Psoas muscle (tissue), 8 donors: ENCODE measurements around the gene ABCA3. TPM values are rescaled to one million over a fixed set of nuclear protein-coding genes. Genes with fewer than 3 reads are reported as not detected.

Source experiments
- ATAC-seq, 4 donors: fragments of 200-7000 bp; cut with Tn5 transposase; one replicate each; pipeline ENCODE4 v1.9.1; 2020; ENCODE audit warnings: moderate library complexity in 3 of 4, mild to moderate bottlenecking in 2 of 4
- DNase-seq, 2 donors: peaks; one replicate each; pipeline ENCODE4 v3.0.0-alpha.2; 2020
- H3K27ac ChIP-seq: fragments of 200-600 bp; one replicate; pipeline ENCODE4 v1.8.0; 2022
- H3K27me3 ChIP-seq, 3 donors: fragments of 200-600 bp in 1 of 3; one replicate each; pipeline versions ENCODE4 v1.6.1 to v1.8.0; 2013 to 2022; ENCODE audit warnings: low read length in 2 of 3, mild to moderate bottlenecking in 2 of 3, moderate library complexity in 1 of 3; ENCODE audit not compliant: insufficient read depth in 3 of 3
- H3K36me3 ChIP-seq, 2 donors: fragments of 200-600 bp in 1 of 2; one replicate each; pipeline versions ENCODE4 v1.6.1 to v1.8.0; 2013 to 2022; ENCODE audit warnings: low read depth in 1 of 2, mild to moderate bottlenecking in 1 of 2, moderate library complexity in 1 of 2; ENCODE audit not compliant: insufficient read depth in 1 of 2
- H3K4me1 ChIP-seq: fragments of 200-600 bp; one replicate; pipeline ENCODE4 v1.8.0; 2022
- H3K4me3 ChIP-seq: fragments of 200-600 bp; one replicate; pipeline ENCODE4 v1.8.0; 2022; ENCODE audit warnings: mild to moderate bottlenecking
- H3K9me3 ChIP-seq: fragments of 200-600 bp; one replicate; pipeline ENCODE4 v1.8.0; 2022
- WGBS, 3 donors: extraction: QIAGEN DNeasy Blood & Tissue Kit; methylation state at CpG; one replicate each; pipeline versions ENCODE4 v1.1.6 to v1.1.7; 2013; 5-methylcytosine and 5-hydroxymethylcytosine counted together
- intact Hi-C, 2 donors: fragments of 100-400 bp; cut with DNase I; formaldehyde crosslinking; loops; one replicate each; pipeline versions ENCODE4 v1.11.0 to v1.14.2; 2022
- polyA plus RNA-seq, 3 donors: library from polyadenylated mRNA; stranded (reverse); fragments of 200-250 nt; gene quantifications; one replicate each; pipeline ENCODE4 v1.2.3, GENCODE V29; 2013
- total RNA-seq, 4 donors: library from RNA; stranded (reverse); fragmentation: NEBNext Ultra II Directional in 2 of 4; extraction: Animal tissue kit (Norgen Biotek cat#: 25700) in 2 of 4; gene quantifications; one replicate each; pipeline versions ENCODE4 v1.2.1 to v1.2.4, GENCODE V29; 2021 to 2023
- TF ChIP-seq, protein P1 (sequence below): fragments of 200-600 bp; IDR thresholded peaks from one replicate; pipeline ENCODE4 v1.8.0; 2022; ENCODE audit warnings: antibody characterized with exemption
- donor health status: healthy with polysubstance abuse.
- donor health status: DM: no; HTN: no; CAD: no; lungs with moderate emphysema.
- donor health status: Bipolar disorder and iron deficiency.
- donor health status: healthy.
- donor health status: DM: yes; HTN: yes; CAD: no.
- donor health status: DM: no; HTN: no; CAD: no.
- donor health status: DM: no; HTN: no; CAD: no.
- donor health status: DM: yes; HTN: yes; CAD: no.

Gene ABCA3
- total and polyA plus RNA-seq, 7 donors: 2.2 to 9.4 (median 8.6) TPM

DNA sequence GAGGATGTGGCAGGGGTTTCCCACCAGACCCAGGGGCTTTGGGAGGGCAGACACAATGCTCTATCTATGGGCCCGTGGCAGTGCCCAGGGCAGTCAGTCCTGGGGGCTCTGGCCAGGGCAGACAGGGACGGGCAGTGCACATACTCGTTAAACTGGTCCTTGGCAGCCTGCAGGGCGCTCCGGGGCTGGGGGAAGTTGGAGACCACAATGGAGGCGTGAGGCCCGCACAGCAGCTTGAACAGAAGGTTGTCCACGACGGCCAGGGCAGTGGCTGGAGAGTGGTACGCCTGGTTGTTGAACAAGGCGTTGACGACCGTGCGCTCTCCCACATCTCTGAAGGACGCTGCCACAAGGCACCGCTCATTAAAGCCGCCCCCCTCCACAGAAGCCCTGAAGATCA lies 54.0 kb downstream of the ABCA3 start:
- no peaks in the 10 kb centered on the region for H3K9me3 ChIP-seq
- 90 to 93% (median 91%) methylated on average over 17 of the region's 17 CpGs for WGBS, 3 donors
- intact Hi-C loops: loop anchor here in 1 of 2 donors (10.0 kb wide), 1 partner anchor 128 kb away; no protein-coding TSS in a partner anchor
- DNase-seq (no peak), ATAC-seq (no peak)
- no peak overlapping the region for H3K4me3 ChIP-seq
- H3K27me3 ChIP-seq: no peaks in the 10 kb centered on the region
- no peaks in the 10 kb centered on the region for H3K4me1 ChIP-seq
- peaks cover 0 to 36% of the 10 kb centered on the region in 2 donors for H3K36me3 ChIP-seq
- TF ChIP-seq, protein P1, sequence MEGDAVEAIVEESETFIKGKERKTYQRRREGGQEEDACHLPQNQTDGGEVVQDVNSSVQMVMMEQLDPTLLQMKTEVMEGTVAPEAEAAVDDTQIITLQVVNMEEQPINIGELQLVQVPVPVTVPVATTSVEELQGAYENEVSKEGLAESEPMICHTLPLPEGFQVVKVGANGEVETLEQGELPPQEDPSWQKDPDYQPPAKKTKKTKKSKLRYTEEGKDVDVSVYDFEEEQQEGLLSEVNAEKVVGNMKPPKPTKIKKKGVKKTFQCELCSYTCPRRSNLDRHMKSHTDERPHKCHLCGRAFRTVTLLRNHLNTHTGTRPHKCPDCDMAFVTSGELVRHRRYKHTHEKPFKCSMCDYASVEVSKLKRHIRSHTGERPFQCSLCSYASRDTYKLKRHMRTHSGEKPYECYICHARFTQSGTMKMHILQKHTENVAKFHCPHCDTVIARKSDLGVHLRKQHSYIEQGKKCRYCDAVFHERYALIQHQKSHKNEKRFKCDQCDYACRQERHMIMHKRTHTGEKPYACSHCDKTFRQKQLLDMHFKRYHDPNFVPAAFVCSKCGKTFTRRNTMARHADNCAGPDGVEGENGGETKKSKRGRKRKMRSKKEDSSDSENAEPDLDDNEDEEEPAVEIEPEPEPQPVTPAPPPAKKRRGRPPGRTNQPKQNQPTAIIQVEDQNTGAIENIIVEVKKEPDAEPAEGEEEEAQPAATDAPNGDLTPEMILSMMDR: no peak
- no peak overlapping the region for H3K27ac ChIP-seq

GRCh38 chr16:2285731-2286191 lies 54.8 kb downstream of the ABCA3 start:
- Histone ChIP-seq H3K4me3 (no peak overlapping the region), H3K36me3 (peaks cover 0 to 33% of the 10 kb centered on the region in 2 donors), H3K27me3 (no peaks in the 10 kb centered on the region), H3K4me1 (no peaks in the 10 kb centered on the region), H3K9me3 (no peaks in the 10 kb centered on the region), H3K27ac (no peak overlapping the region)
- TF ChIP-seq, protein P1: no peak
- WGBS, 3 donors: 85 to 87% (median 87%) methylated on average over 13 of the region's 13 CpGs
- intact Hi-C loops: loop anchor here in 1 of 2 donors (10.0 kb wide), 1 partner anchor 129 kb away; no protein-coding TSS in a partner anchor
- ATAC-seq (no peak), DNase-seq (no peak)

DNA sequence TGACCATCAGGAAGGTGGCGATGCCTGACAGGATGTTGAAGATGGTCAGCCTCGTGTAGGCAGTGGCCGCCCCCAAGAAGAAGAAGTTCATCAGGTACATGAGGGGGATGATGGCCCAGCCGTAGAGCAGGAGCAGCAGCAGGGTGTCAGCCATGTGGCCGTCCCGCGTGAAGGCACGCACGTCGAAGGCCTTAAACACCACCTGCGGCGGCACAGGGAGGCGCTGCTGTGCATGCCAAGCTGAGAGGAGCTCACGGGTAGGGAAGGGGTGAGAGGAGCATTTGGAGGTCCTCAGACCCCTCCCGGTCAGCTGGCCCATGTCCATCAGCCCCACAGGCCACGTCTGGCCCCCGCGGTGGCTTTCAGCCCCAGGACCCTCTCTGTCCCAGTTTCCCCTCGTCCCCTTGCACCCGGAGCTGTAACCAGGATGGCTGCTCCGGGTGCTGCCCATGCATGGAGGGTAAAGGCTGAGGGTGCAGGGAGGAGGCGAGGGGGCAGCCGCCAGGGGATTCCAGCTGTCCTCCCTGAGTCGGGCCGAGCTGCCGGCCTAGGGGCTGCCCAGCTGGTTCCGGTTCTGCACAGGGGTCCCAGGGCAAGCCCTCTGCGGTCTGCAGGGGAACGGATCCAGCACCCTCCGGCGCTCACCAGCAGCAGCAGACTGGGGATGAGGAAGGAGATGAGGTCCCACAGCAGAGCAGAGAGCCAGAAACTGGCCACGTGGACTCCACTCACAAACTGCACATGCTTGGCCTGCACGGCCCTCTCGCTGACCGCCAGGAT lies 55.5 kb downstream of the ABCA3 start:
- intact Hi-C loops: loop anchor here in 1 of 2 donors (10.0 kb wide), 1 partner anchor 130 kb away; no protein-coding TSS in a partner anchor
- H3K4me3 ChIP-seq: no peak overlapping the region
- H3K27ac ChIP-seq: no peak overlapping the region
- DNase-seq: no peak
- no peaks in the 10 kb centered on the region for H3K9me3 ChIP-seq
- no peak for ATAC-seq
- TF ChIP-seq, protein P1: no peak
- H3K36me3 ChIP-seq: peaks cover 0 to 35% of the 10 kb centered on the region in 2 donors
- H3K27me3 ChIP-seq: no peaks in the 10 kb centered on the region
- no peaks in the 10 kb centered on the region for H3K4me1 ChIP-seq
- WGBS, 3 donors: 87 to 88% (median 87%) methylated on average over 30 to 35 of the region's 35 CpGs

DNA sequence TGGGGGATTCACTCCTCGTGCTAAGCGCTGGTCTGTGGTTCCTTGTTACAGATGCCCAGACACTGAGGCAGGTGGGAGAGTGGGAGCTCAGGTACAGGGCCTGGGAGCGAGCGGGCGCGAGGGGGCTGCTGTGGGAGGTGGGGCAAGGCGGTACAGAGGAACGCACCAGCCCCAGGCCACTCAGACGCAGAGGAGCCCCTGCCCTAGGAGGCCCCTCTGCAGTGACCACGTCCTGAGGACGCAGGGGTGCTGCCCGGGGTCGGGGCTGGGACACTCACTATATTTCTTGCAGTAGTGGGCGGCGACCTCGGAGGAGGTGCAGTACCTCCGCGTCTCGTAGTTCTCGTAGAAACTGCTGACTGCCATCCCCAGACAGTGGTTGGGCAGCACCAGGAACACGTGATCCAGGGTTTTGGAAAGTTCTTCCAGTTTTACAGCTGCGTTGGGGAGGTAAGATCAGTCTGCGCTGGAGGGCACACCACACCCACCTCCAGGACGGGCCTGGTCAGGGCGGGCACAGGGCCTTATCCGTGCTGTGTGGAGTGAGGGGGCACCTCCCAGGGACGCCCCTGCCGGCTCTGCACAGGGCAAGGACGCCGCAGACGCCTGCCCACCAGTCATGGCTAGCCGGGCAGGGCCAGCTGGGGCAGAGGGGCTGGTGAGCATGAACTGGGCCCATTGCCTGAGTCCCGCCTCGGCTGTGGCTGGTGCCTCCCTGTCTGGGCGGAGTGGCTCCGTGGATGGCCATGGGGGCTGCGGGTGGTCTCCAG lies 56.3 kb downstream of the ABCA3 start:
- Histone ChIP-seq H3K4me3 (no peak overlapping the region), H3K27me3 (no peaks in the 10 kb centered on the region), H3K27ac (no peak overlapping the region), H3K36me3 (peaks cover 0 to 41% of the 10 kb centered on the region in 2 donors), H3K9me3 (no peaks in the 10 kb centered on the region), H3K4me1 (no peaks in the 10 kb centered on the region)
- intact Hi-C loops: loop anchor here in 1 of 2 donors (10.0 kb wide), 1 partner anchor 131 kb away; no protein-coding TSS in a partner anchor
- ATAC-seq: no peak
- TF ChIP-seq, protein P1: no peak
- DNase-seq: no peak
- 89 to 92% (median 92%) methylated on average over 37 of the region's 37 CpGs for WGBS, 3 donors
